Transverse colon (tissue), 4 donors: ENCODE data around the gene VAV1. TPM values are rescaled to one million over a fixed set of nuclear protein-coding genes. Genes with fewer than 3 reads are reported as not detected.
"Not testable (repeated sequence)": the region's sequence is repeated elsewhere in the genome, so short reads cannot be mapped to it uniquely, and the experiment has no call there.

Experiments used
- DNase-seq: peaks from one replicate; pipeline ENCODE4 v3.0.0-alpha.2; 2019
- H3K27ac ChIP-seq, 4 donors: fragments of 200-600 bp; sonication (generic); 2 replicates each; pipeline ENCODE4 v1.5.1; 2016 to 2018; ENCODE audit warnings: inconsistent platforms in 4 of 4
- H3K27me3 ChIP-seq: fragments of 200-600 bp; sonication (generic); 2 replicates; pipeline ENCODE4 v1.5.1; 2017; ENCODE audit warnings: inconsistent platforms
- H3K36me3 ChIP-seq, 4 donors: fragments of 200-600 bp; sonication (generic); 2 replicates each; pipeline ENCODE4 v1.5.1; 2017 to 2019; ENCODE audit warnings: inconsistent platforms in 4 of 4
- H3K4me1 ChIP-seq, 4 donors: fragments of 200-600 bp; sonication (generic); 2 replicates each; pipeline ENCODE4 v1.5.1; 2017 to 2020; ENCODE audit warnings: inconsistent platforms in 4 of 4
- H3K4me3 ChIP-seq, 4 donors: fragments of 200-600 bp; sonication (generic); 1 replicate in 1 of 4; 2 replicates in 3 of 4; pipeline versions ENCODE4 v1.5.1 to v1.6.1; 2017 to 2019; ENCODE audit warnings: inconsistent platforms in 4 of 4
- H3K9me3 ChIP-seq, 2 donors: fragments of 200-600 bp; sonication (generic); 2 replicates each; pipeline ENCODE4 v1.5.1; 2017 to 2019; ENCODE audit warnings: inconsistent platforms in 2 of 2
- CTCF ChIP-seq, 5 experiments: fragments of 200-600 bp in 3 of 5; fragments of 450-650 bp in 2 of 5; sonication (generic) in 3 of 5; IDR thresholded peaks; 1 replicate in 2 of 5; 2 replicates in 3 of 5; pipeline ENCODE4 v1.5.1; 2016 to 2017; ENCODE audit warnings: antibody characterized with exemption in 5 of 5, inconsistent platforms in 3 of 5, mild to moderate bottlenecking in 2 of 5, moderate library complexity in 1 of 5
- EP300 ChIP-seq: sonication (generic); formaldehyde crosslinking; IDR thresholded peaks from one replicate; pipeline ENCODE4 v1.6.1; 2017; ENCODE audit warnings: antibody characterized with exemption, low read depth
- POLR2A ChIP-seq: fragments of 450-650 bp; IDR thresholded peaks from one replicate; pipeline ENCODE4 v1.6.1; 2016; ENCODE audit warnings: antibody characterized with exemption, mild to moderate bottlenecking, moderate library complexity
- POLR2AphosphoS5 ChIP-seq, 3 donors: sonication (generic); formaldehyde crosslinking; IDR thresholded peaks; one replicate each; pipeline ENCODE4 v1.6.1; 2016; ENCODE audit warnings: antibody characterized with exemption in 3 of 3
- WGBS, 2 donors: methylation state at CpG; one replicate each; pipeline ENCODE4 v1.1.5; 2018; ENCODE audit warnings: low coverage in 1 of 2; 5-methylcytosine and 5-hydroxymethylcytosine counted together
- in situ Hi-C, 4 donors: fragments of 200-750 bp; cut with MboI; loops; one replicate each; pipeline versions ENCODE4 v1.15.0 to v1.15.1; 2017; ENCODE audit warnings: low sequenced_read_pairs in 3 of 4, low pct_ligation_motif_present in 1 of 4, low pct_unique_long_range_greater_than_20kb in 1 of 4
- intact Hi-C: fragments of 100-400 bp; cut with DNase I; formaldehyde crosslinking; loops from one replicate; pipeline ENCODE4 v1.15.1; 2023; ENCODE audit warnings: low total_unique reads
- total RNA-seq, 4 donors: library from RNA; depleted of rRNA; stranded (reverse); fragments of >200 nt; gene quantifications; one replicate each; pipeline ENCODE4 v1.1.0, GENCODE V29; 2016

VAV1 gene
- total RNA-seq, 4 donors from 2014 or later: 0.60 to 10.8 (median 6.0) TPM

DNA sequence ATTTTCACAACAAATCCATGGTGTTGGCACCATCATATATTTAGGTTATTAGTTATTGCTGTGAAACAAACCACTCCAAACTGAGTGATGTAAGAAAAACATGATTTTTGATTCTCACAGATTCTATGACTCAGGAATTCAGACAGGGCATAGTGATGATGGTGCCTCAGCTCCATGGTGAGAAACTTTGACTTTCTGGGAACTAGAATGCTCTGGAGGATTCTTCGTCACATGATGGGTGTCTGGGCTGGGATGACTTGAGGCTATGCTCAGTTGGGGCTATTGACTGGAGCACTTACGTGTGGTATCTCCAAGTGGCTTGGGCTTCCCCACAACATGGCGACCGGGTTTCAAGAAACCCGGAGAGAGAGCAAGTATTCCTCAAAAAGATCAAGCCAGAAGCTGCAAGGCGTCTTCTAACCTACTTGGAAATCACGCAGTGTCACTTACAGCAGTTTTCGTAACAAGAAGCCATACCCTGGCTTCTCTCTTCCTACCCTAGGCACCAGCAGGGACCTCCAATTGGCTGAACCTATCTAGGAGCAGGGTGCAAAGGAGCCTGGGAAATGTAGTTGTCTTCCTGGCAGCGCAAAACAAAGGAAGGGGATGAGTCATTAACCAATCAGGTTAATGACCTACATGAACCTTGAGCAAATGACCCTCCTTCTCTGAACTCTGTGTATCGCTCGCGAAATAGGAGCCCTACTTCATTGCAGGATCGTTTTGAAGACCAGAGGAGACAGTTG, 22.4 kb downstream of the VAV1 start:
- Histone ChIP-seq H3K36me3 (no peaks in the 10 kb centered on the region), H3K4me1 (no peaks in the 10 kb centered on the region), H3K27me3 (no peaks in the 10 kb centered on the region), H3K9me3 (no peaks in the 10 kb centered on the region), H3K27ac (no peak overlapping the region), H3K4me3 (no peak overlapping the region)
- in situ Hi-C loops: no loop called here
- TF ChIP-seq POLR2A: no peak
- TF ChIP-seq CTCF (IDR thresholded peaks at IDR 0.05): no peak
- no peak for TF ChIP-seq EP300
- TF ChIP-seq POLR2AphosphoS5 (IDR thresholded peaks at IDR 0.05): no peak
- 88 to 100% methylated on average over 3 to 13 of the region's 13 CpGs for WGBS, 2 donors
- no peak for DNase-seq
- intact Hi-C loops: no loop called here

DNA sequence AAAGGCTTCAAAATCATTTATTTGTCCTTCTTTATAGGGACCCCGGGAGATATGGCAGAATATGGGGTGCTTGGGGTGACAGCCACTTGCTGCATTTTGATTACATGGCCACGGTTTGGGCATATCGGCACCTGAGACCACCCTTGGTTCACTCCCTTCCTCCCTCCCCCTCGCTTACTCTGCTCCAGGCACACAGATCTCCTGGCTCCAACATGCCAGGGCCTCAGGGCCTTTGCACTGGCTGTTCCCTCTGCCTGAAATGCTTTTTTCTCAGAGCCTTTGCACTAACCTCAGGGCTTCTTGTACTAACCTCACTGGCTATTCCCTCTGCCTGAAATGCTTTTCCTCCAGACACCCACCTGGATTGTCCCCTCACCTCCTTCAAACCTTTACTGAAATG, 23.8 kb downstream of the VAV1 start:
- no peak overlapping the region for H3K4me3 ChIP-seq
- in situ Hi-C loops: no loop called here
- TF ChIP-seq EP300: no peak
- no peak for TF ChIP-seq CTCF (IDR thresholded peaks at IDR 0.05)
- no peak for TF ChIP-seq POLR2A
- TF ChIP-seq POLR2AphosphoS5 (IDR thresholded peaks at IDR 0.05): no peak

DNA sequence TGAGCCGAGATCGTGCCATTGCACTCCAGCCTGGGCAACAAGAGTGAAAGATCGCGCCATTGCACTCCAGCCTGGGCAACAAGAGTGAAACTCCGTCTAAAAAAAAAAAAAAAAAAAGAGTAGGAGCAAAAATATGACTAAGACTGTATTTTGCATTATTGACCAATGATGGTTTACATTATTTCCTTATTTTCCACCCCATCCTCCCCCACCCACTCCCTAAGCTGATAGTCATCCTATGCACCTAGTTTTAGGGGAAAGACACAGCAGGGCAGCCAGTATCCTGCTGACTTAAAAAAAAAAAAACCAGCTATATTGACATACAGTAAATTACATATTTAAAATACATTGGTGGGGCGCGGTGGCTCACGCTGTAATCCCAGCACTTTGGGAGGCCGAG, 25.1 kb downstream of the VAV1 start:
- H3K27me3 ChIP-seq: no peaks in the 10 kb centered on the region
- H3K27ac ChIP-seq: no peak overlapping the region
- in situ Hi-C loops: no loop called here
- intact Hi-C loops: no loop called here
- DNase-seq: no peak
- peaks cover 0 to 9% (median 4%) of the 10 kb centered on the region in 4 donors for H3K4me1 ChIP-seq
- H3K36me3 ChIP-seq: no peaks in the 10 kb centered on the region
- H3K4me3 ChIP-seq: no peak overlapping the region
- TF ChIP-seq POLR2A (no peak), POLR2AphosphoS5 (IDR thresholded peaks at IDR 0.05) (no peak), EP300 (no peak), CTCF (IDR thresholded peaks at IDR 0.05) (no peak)
- WGBS, 2 donors: 80 to 86% methylated on average over 9 of the region's 9 CpGs
- no peaks in the 10 kb centered on the region for H3K9me3 ChIP-seq

More for the DNA sequence above, 23.8 kb downstream of the VAV1 start:
- DNase-seq: no peak
- Histone ChIP-seq H3K4me1 (peaks cover 0 to 4% (median 2%) of the 10 kb centered on the region in 4 donors), H3K36me3 (no peaks in the 10 kb centered on the region), H3K9me3 (no peaks in the 10 kb centered on the region), H3K27ac (no peak overlapping the region), H3K27me3 (no peaks in the 10 kb centered on the region)
- intact Hi-C loops: no loop called here
- WGBS, 2 donors: 88 to 100% methylated on average over 2 to 4 of the region's 4 CpGs

DNA sequence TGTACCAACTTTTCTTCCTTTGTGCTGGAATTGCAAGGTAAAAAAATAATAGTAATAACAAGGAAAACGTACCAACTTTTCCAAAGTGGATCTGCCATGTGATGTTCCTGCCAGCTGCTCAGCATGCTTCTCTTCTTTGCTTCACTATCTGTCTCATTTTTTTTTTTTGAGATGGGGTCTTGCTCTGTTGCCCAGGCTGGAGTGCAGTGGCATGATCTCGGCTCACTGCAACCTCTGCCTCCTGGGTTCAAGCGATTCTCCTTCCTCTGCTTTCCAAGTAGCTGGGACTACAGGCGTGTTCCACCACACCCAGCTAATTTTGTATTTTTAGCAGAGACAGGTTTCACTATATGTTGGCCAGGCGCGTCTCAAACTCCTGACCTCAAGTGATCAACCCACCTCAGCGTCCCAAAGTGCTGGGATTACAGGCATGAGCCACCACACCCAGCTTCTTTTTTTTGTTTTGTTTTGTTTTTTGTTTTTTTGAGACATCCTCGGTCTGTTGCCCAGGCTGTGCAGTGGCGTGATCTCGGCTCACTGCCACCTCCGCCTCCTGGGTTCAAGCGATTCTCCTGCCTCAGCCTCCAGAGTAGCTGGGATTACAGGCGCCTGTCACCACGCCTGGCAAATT, 27.8 kb downstream of the VAV1 start:
- intact Hi-C loops, H3K4me3 ChIP-seq, DNase-seq, H3K4me1 ChIP-seq, H3K9me3 ChIP-seq, H3K36me3 ChIP-seq, H3K27me3 ChIP-seq, in situ Hi-C loops: not testable (repeated sequence)
- H3K27ac ChIP-seq: peak overlapping the region in 3 of 4 donors; percentile 65 to 82 (median 76)
- WGBS, 2 donors: 64 to 66% methylated on average over 7 to 14 of the region's 14 CpGs
